Astrocyte (in vitro differentiated cells and primary cell): ENCODE results near the gene ZNF783. TPM values are rescaled to one million over a fixed set of nuclear protein-coding genes. Genes with fewer than 3 reads are reported as not detected.

Experiments
- DNase-seq: peaks from one replicate; pipeline ENCODE4 v3.0.0-alpha.2; 2010; ENCODE audit warnings: low read depth
- FAIRE-seq: peaks from 2 replicates; lab custom pipeline; 2011; peaks lifted over from hg19 to GRCh38; lab: Jason Lieb, UNC
- H2AFZ ChIP-seq: 2 replicates; pipeline ENCODE4 v1.6.0; 2012; ENCODE audit warnings: low read depth, low read length, inconsistent platforms
- H3K27ac ChIP-seq: 2 replicates; pipeline ENCODE4 v1.5.1; 2011; ENCODE audit warnings: low read depth, low read length, inconsistent platforms
- H3K27me3 ChIP-seq: 2 replicates; pipeline ENCODE4 v1.6.0; 2011; ENCODE audit warnings: low read length, inconsistent platforms; ENCODE audit not compliant: insufficient read depth
- H3K36me3 ChIP-seq: 2 replicates; pipeline ENCODE4 v1.5.1; 2011; ENCODE audit warnings: low read length, inconsistent platforms; ENCODE audit not compliant: insufficient read depth
- H3K4me1 ChIP-seq: 2 replicates; pipeline ENCODE4 v1.5.1; 2011; ENCODE audit warnings: low read length, inconsistent platforms; ENCODE audit not compliant: insufficient read depth
- H3K4me2 ChIP-seq: 2 replicates; pipeline ENCODE4 v1.6.0; 2012; ENCODE audit warnings: low read length, inconsistent platforms
- H3K4me3 ChIP-seq: 2 replicates; pipeline ENCODE4 v1.5.1; 2011; ENCODE audit warnings: low read depth, mild to moderate bottlenecking, low read length, inconsistent platforms; ENCODE audit not compliant: insufficient read depth
- H3K79me2 ChIP-seq: 2 replicates; pipeline ENCODE4 v1.6.0; 2012; ENCODE audit warnings: mild to moderate bottlenecking, low read length, inconsistent platforms; ENCODE audit not compliant: insufficient read depth
- H3K9ac ChIP-seq: 2 replicates; pipeline ENCODE4 v1.6.0; 2012; ENCODE audit warnings: mild to moderate bottlenecking, low read length, inconsistent platforms
- H3K9me3 ChIP-seq: 2 replicates; pipeline ENCODE4 v1.5.1; 2012; ENCODE audit warnings: low read depth, mild to moderate bottlenecking, low read length, inconsistent platforms; ENCODE audit not compliant: insufficient read depth
- H4K20me1 ChIP-seq: 2 replicates; pipeline ENCODE4 v1.6.0; 2012; ENCODE audit warnings: low read length, inconsistent platforms; ENCODE audit not compliant: insufficient read depth
- H3K27ac Mint-ChIP-seq: one replicate; pipeline ENCODE4 v1.8.0; 2021; ENCODE audit warnings: mild to moderate bottlenecking, mixed read lengths; ENCODE audit not compliant: unreplicated experiment
- H3K27me3 Mint-ChIP-seq: one replicate; pipeline ENCODE4 v1.8.0; 2021; ENCODE audit warnings: low read depth, mixed read lengths; ENCODE audit not compliant: unreplicated experiment
- H3K36me3 Mint-ChIP-seq: one replicate; pipeline ENCODE4 v1.8.0; 2021; ENCODE audit warnings: low read depth, mixed read lengths; ENCODE audit not compliant: unreplicated experiment
- H3K4me1 Mint-ChIP-seq: one replicate; pipeline ENCODE4 v1.8.0; 2021; ENCODE audit warnings: low read depth, mixed read lengths; ENCODE audit not compliant: unreplicated experiment
- H3K4me3 Mint-ChIP-seq: one replicate; pipeline ENCODE4 v1.8.0; 2021; ENCODE audit warnings: mild to moderate bottlenecking, moderate library complexity, mixed read lengths; ENCODE audit not compliant: unreplicated experiment
- H3K9me3 Mint-ChIP-seq: one replicate; pipeline ENCODE4 v1.8.0; 2021; ENCODE audit warnings: mild to moderate bottlenecking, mixed read lengths; ENCODE audit not compliant: unreplicated experiment
- CTCF ChIP-seq: IDR thresholded peaks from 2 replicates; pipeline ENCODE4 v1.5.1; 2011; ENCODE audit warnings: low read depth, mild to moderate bottlenecking, inconsistent platforms, low read length, moderate library complexity; ENCODE audit not compliant: insufficient read depth
- EZH2 ChIP-seq: IDR thresholded peaks from 2 replicates; pipeline ENCODE4 v1.6.1; 2012; ENCODE audit warnings: mild to moderate bottlenecking, low read length, inconsistent platforms; ENCODE audit not compliant: insufficient read depth
- total RNA-seq: library from RNA; stranded (reverse); gene quantifications from 2 replicates; pipeline ENCODE4 v1.2.1, GENCODE V29; 2021

The ZNF783 gene
- total RNA-seq, 1 donor from 2014 or later: 10.6 TPM

GRCh38 chr7:149296368-149296767 is 34.4 kb downstream of the ZNF783 start:
- H3K27me3 Mint-ChIP-seq: peaks cover 4% of the 10 kb centered on the region
- Histone ChIP-seq H3K9me3 (no peaks in the 10 kb centered on the region), H3K9ac (no peak overlapping the region), H3K4me3 (no peak overlapping the region), H3K27ac (no peak overlapping the region), H3K4me2 (no peak overlapping the region), H2AFZ (no peak overlapping the region), H3K79me2 (no peaks in the 10 kb centered on the region), H3K36me3 (no peaks in the 10 kb centered on the region), H3K4me1 (no peaks in the 10 kb centered on the region), H3K27me3 (no peaks in the 10 kb centered on the region), H4K20me1 (no peaks in the 10 kb centered on the region)
- no peaks in the 10 kb centered on the region for H3K4me1 Mint-ChIP-seq
- H3K27ac Mint-ChIP-seq: no peak overlapping the region
- FAIRE-seq (no peak), DNase-seq (no peak)
- H3K9me3 Mint-ChIP-seq: peaks cover 5% of the 10 kb centered on the region
- peaks cover 17% of the 10 kb centered on the region for H3K36me3 Mint-ChIP-seq
- TF ChIP-seq CTCF (no peak), EZH2 (no peak)
- H3K4me3 Mint-ChIP-seq: no peak overlapping the region

DNA sequence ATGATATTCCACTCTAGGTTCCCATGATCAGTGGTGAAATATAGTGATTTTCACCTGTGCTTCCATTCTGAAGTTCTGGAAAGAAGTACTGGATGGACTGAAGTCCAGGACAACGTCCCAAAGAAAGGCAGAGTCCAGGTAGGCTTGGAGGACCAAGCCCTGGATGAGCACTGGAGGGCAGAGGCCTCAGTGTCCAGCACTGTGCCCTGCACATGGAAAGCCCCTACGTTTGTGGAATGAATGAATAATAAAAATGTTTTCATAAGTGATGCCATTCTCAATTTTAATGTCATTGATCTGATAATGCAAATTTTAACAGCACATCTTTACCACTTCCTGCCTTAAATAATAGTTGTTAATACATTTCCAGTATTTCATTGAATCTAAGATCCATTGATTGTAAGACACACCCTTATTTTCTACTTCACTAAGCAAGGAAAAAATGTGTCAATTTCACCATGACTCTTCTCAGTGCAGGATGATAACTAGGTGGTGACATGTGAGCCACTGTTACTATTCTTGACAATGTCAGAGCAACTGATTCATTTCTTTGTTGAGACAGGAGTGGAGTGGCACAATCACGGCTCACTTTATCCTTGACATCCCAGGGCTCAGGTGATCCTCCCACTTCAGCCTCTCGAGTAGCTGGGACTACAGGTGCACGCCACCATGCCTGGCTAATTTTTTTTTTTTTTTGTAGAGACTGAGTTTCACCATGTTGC is 35.2 kb downstream of the ZNF783 start:
- H3K9me3 ChIP-seq: no peaks in the 10 kb centered on the region
- no peaks in the 10 kb centered on the region for H3K4me1 ChIP-seq
- no peak for DNase-seq
- no peak overlapping the region for H3K4me3 ChIP-seq
- H3K79me2 ChIP-seq: no peaks in the 10 kb centered on the region
- no peak overlapping the region for H2AFZ ChIP-seq
- H3K4me2 ChIP-seq: no peak overlapping the region
- Mint-ChIP-seq H3K27me3 (peaks cover 4% of the 10 kb centered on the region), H3K9me3 (peaks cover 5% of the 10 kb centered on the region), H3K27ac (no peak overlapping the region), H3K4me1 (no peaks in the 10 kb centered on the region), H3K36me3 (peaks cover 15% of the 10 kb centered on the region), H3K4me3 (no peak overlapping the region)
- H3K27me3 ChIP-seq: no peaks in the 10 kb centered on the region
- H3K9ac ChIP-seq: no peak overlapping the region
- no peaks in the 10 kb centered on the region for H4K20me1 ChIP-seq
- H3K36me3 ChIP-seq: no peaks in the 10 kb centered on the region
- no peak for FAIRE-seq
- H3K27ac ChIP-seq: no peak overlapping the region
- no peak for TF ChIP-seq EZH2
- no peak for TF ChIP-seq CTCF

DNA sequence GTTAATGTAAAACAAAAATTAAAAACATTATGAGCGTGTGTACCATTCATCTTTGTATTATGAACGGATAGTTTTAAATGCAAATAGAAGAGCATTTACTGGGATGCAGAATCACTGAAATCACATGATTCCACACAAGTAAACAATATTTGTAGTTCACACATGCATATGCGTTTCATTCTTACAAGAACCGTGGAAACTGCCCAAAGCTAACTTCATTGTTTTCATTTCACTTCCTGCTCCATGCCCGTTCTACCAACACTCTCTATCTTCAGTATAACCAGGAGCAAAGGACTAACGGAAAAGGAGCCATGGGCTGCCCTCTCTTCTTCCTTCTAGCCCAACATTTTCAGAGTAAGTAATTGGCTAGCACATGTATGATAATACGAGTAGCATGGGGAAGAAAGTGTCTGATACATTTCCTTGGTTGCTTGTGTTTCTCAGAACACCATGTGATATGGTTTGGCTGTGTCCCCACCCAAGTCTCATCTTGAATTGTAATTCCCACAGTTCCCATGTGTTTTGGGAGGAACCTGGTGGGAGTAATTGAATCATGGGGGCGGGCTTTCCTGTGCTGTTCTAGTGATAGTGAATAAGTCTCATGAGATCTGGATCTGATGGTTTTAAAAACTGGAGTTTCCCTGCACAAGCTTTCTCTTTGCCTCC is 38.8 kb downstream of the ZNF783 start:
- DNase-seq (no peak), FAIRE-seq (no peak)
- Mint-ChIP-seq H3K9me3 (peaks cover 5% of the 10 kb centered on the region), H3K36me3 (peaks cover 5% of the 10 kb centered on the region), H3K27me3 (peaks cover 4% of the 10 kb centered on the region), H3K27ac (no peak overlapping the region), H3K4me3 (no peak overlapping the region), H3K4me1 (no peaks in the 10 kb centered on the region)
- Histone ChIP-seq H4K20me1 (no peaks in the 10 kb centered on the region), H3K27ac (no peak overlapping the region), H3K9ac (no peak overlapping the region), H3K79me2 (no peaks in the 10 kb centered on the region), H2AFZ (no peak overlapping the region), H3K4me2 (no peak overlapping the region), H3K27me3 (no peaks in the 10 kb centered on the region), H3K4me3 (no peak overlapping the region), H3K4me1 (no peaks in the 10 kb centered on the region), H3K36me3 (no peaks in the 10 kb centered on the region), H3K9me3 (no peaks in the 10 kb centered on the region)
- no peak for TF ChIP-seq EZH2
- no peak for TF ChIP-seq CTCF
